ENCODE data around the gene ITIH6. TPM values are rescaled to one million over a fixed set of nuclear protein-coding genes. Genes with fewer than 3 reads are reported as not detected.

The ITIH6 gene
- total RNA-seq, 1 donor from 2014 or later: under 0.01 TPM

DNA sequence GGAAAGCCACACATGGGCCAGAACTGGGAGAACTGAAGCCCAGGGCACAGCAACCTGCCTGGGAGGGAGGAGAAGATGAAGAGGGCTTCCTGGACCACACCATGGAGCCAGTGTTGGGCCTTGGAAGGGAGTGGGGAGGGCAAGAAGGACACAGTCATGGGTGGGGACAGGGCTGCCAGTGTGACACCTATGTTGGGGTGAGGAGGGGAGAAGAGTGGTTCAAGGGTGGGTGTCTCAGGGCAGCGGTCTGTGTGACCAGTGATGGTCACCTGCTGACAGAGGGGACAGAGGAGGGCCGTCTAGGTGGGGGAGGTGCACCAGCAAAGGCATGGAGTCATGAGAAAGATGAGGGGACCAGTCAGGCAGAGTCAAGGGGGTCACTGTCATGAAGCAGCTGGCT, 23.3 kb upstream of the ITIH6 start:
- Histone ChIP-seq H3K9ac (ENCODE audit: low read depth in 1 of 3, low read length in 3 of 3) (no peak overlapping the region), H3K36me3 (ENCODE audit: control insufficient read depth in 3 of 3, insufficient read depth in 3 of 3, low read length in 3 of 3) (peaks cover 0 to 2% (median 1%) of the 10 kb centered on the region in 3 donors), H3K27ac (ENCODE audit: low read depth, low read length) (no peak overlapping the region), H3K27me3 (ENCODE audit: control insufficient read depth in 3 of 3, insufficient read depth in 3 of 3, low read length in 3 of 3) (no peaks in the 10 kb centered on the region), H3K4me1 (ENCODE audit: control insufficient read depth in 3 of 3, insufficient read depth in 3 of 3, low read length in 3 of 3) (peaks cover 0 to 5% (median 0%) of the 10 kb centered on the region in 3 donors), H3K4me3 (ENCODE audit: low read length in 3 of 3) (no peak overlapping the region), H3K9me3 (ENCODE audit: control insufficient read depth in 3 of 3, low read length in 3 of 3) (peaks cover 0 to 2% (median 0%) of the 10 kb centered on the region in 3 donors)

DNA sequence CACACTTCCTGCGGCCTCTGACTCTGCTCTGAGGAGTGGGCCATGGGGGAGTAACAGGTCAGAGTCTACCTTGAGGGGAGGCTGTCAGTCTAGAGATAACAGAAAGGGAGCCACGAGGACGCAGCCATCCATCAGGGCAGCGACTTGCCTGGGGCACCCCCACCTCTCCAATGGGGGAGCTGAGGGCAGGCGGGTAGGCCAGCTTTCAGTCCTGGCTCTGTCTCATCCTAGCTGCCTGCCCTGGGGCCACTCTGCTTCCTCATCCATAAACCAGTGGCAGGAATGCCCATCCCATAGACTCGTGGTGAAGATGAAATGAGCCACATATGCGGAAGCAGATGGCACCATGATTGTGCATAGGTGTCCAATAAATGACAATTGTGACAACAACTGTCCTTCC, 22.7 kb upstream of the ITIH6 start:
- Histone ChIP-seq H3K27ac (ENCODE audit: low read depth, low read length) (no peak overlapping the region), H3K36me3 (ENCODE audit: control insufficient read depth in 3 of 3, insufficient read depth in 3 of 3, low read length in 3 of 3) (peaks cover 0 to 6% (median 4%) of the 10 kb centered on the region in 3 donors), H3K4me3 (ENCODE audit: low read length in 3 of 3) (no peak overlapping the region), H3K27me3 (ENCODE audit: control insufficient read depth in 3 of 3, insufficient read depth in 3 of 3, low read length in 3 of 3) (no peaks in the 10 kb centered on the region), H3K4me1 (ENCODE audit: control insufficient read depth in 3 of 3, insufficient read depth in 3 of 3, low read length in 3 of 3) (peaks cover 0 to 5% (median 0%) of the 10 kb centered on the region in 3 donors), H3K9me3 (ENCODE audit: control insufficient read depth in 3 of 3, low read length in 3 of 3) (peaks cover 0 to 2% (median 0%) of the 10 kb centered on the region in 3 donors), H3K9ac (ENCODE audit: low read depth in 1 of 3, low read length in 3 of 3) (no peak overlapping the region)

DNA sequence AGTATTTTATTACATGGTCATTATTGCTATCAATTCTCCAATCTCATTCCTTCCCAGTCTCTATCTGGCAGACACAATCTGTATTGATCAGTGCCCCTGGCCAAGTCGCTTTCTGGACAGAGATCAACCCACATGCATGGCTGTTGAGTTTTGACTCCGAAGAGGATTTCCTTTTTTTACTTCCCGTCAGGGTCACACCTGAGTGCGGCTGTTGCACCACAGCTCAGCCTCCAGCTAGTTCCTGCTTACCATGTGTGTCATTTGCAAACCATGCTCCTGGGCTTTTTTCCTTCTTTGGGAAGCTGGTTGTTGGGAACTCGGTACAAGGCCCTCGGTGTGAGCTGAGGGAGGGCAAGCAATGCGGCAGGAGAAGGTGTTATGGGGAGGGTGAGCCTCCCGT, 21.1 kb upstream of the ITIH6 start:
- Histone ChIP-seq H3K36me3 (ENCODE audit: control insufficient read depth in 3 of 3, insufficient read depth in 3 of 3, low read length in 3 of 3) (peaks cover 13 to 18% (median 18%) of the 10 kb centered on the region in 3 donors), H3K9ac (ENCODE audit: low read depth in 1 of 3, low read length in 3 of 3) (no peak overlapping the region), H3K27me3 (ENCODE audit: control insufficient read depth in 3 of 3, insufficient read depth in 3 of 3, low read length in 3 of 3) (no peaks in the 10 kb centered on the region), H3K4me1 (ENCODE audit: control insufficient read depth in 3 of 3, insufficient read depth in 3 of 3, low read length in 3 of 3) (peaks cover 0 to 2% (median 0%) of the 10 kb centered on the region in 3 donors), H3K27ac (ENCODE audit: low read depth, low read length) (no peak overlapping the region), H3K9me3 (ENCODE audit: control insufficient read depth in 3 of 3, low read length in 3 of 3) (no peaks in the 10 kb centered on the region), H3K4me3 (ENCODE audit: low read length in 3 of 3) (no peak overlapping the region)

DNA sequence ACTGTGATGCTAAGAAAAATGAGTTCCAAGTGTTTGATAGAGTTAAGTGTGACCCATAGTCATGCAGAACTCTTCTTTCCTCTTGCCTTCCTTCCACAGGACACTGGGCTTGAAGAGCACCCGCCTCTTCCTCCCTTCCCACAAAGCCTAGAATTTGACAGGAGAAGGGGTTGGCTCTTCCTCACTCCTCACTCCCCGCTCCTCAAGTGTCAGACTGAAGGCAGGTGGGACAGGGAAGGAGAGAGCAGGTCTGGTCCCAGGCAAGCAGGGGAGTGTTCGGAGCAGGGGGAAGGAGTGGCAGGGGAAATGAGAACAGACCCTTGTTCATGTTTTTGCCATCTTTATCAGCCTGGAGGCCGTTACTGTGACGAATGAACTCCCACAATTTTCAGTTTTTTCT, 20.2 kb upstream of the ITIH6 start:
- H3K4me3 ChIP-seq (ENCODE audit: low read length in 3 of 3): no peak overlapping the region
- no peaks in the 10 kb centered on the region for H3K27me3 ChIP-seq (ENCODE audit: control insufficient read depth in 3 of 3, insufficient read depth in 3 of 3, low read length in 3 of 3)
- no peak overlapping the region for H3K27ac ChIP-seq (ENCODE audit: low read depth, low read length)
- H3K9ac ChIP-seq (ENCODE audit: low read depth in 1 of 3, low read length in 3 of 3): no peak overlapping the region
- H3K36me3 ChIP-seq (ENCODE audit: control insufficient read depth in 3 of 3, insufficient read depth in 3 of 3, low read length in 3 of 3): peaks cover 22 to 28% (median 28%) of the 10 kb centered on the region in 3 donors
- no peaks in the 10 kb centered on the region for H3K4me1 ChIP-seq (ENCODE audit: control insufficient read depth in 3 of 3, insufficient read depth in 3 of 3, low read length in 3 of 3)
- no peaks in the 10 kb centered on the region for H3K9me3 ChIP-seq (ENCODE audit: control insufficient read depth in 3 of 3, low read length in 3 of 3)

DNA sequence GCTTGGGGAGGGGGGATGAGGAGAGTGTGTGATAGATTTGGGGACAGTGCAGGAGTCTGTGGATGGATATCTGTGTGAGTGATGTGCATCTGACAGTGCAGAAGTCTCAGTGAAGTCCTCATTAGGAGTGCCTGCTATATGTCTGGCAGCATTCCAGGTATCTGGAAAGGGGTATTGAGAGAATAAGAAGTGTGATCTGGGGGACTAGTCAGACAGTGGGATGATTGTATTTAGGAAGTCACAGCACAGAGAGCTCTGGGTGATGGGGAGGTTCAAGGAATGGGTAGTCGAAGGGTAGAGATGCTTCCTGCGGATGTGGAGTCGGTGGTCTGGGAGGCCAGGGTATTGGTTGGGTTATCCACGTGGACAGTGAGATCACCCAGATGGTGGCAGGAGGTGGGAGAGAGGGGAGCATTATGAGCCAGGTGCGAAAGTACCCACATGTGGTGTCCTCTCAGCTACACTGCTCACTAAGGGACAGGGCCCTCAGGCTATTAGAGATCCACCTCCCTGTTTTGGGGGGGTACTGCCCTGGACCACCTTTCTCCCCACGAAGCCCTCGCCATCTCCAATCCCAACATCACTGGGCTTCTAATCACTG, 19.3 kb upstream of the ITIH6 start:
- Histone ChIP-seq H3K9ac (ENCODE audit: low read depth in 1 of 3, low read length in 3 of 3) (no peak overlapping the region), H3K36me3 (ENCODE audit: control insufficient read depth in 3 of 3, insufficient read depth in 3 of 3, low read length in 3 of 3) (peaks cover 28 to 37% (median 37%) of the 10 kb centered on the region in 3 donors), H3K9me3 (ENCODE audit: control insufficient read depth in 3 of 3, low read length in 3 of 3) (no peaks in the 10 kb centered on the region), H3K27ac (ENCODE audit: low read depth, low read length) (no peak overlapping the region), H3K27me3 (ENCODE audit: control insufficient read depth in 3 of 3, insufficient read depth in 3 of 3, low read length in 3 of 3) (no peaks in the 10 kb centered on the region), H3K4me1 (ENCODE audit: control insufficient read depth in 3 of 3, insufficient read depth in 3 of 3, low read length in 3 of 3) (no peaks in the 10 kb centered on the region), H3K4me3 (ENCODE audit: low read length in 3 of 3) (no peak overlapping the region)

DNA sequence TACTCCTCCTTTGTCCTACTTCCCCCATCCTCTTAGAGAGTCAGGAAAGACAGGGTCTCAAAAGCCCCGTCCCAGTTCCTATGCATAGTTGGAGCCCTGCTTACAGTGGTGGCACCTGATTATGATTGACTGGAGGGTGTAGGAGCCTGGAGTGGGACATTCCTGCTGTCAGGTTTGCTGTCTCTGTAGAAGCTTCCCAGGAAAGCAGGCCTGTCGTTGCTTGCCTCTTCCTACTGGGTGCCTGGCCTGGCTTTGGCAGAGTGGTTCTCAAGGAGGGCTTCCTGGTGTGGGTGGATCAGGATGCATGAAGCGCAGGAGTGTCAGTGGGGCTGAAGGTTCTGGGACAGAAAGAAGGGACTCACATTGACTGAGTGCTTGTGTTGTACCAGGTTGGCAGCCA, 14.3 kb upstream of the ITIH6 start:
- no peak overlapping the region for H3K27ac ChIP-seq (ENCODE audit: low read depth, low read length)
- peaks cover 49 to 63% (median 61%) of the 10 kb centered on the region in 3 donors for H3K36me3 ChIP-seq (ENCODE audit: control insufficient read depth in 3 of 3, insufficient read depth in 3 of 3, low read length in 3 of 3)
- no peaks in the 10 kb centered on the region for H3K27me3 ChIP-seq (ENCODE audit: control insufficient read depth in 3 of 3, insufficient read depth in 3 of 3, low read length in 3 of 3)
- H3K9me3 ChIP-seq (ENCODE audit: control insufficient read depth in 3 of 3, low read length in 3 of 3): no peaks in the 10 kb centered on the region
- H3K9ac ChIP-seq (ENCODE audit: low read depth in 1 of 3, low read length in 3 of 3): no peak overlapping the region
- H3K4me1 ChIP-seq (ENCODE audit: control insufficient read depth in 3 of 3, insufficient read depth in 3 of 3, low read length in 3 of 3): peaks cover 11 to 16% (median 16%) of the 10 kb centered on the region in 3 donors
- H3K4me3 ChIP-seq (ENCODE audit: low read length in 3 of 3): no peak overlapping the region

DNA sequence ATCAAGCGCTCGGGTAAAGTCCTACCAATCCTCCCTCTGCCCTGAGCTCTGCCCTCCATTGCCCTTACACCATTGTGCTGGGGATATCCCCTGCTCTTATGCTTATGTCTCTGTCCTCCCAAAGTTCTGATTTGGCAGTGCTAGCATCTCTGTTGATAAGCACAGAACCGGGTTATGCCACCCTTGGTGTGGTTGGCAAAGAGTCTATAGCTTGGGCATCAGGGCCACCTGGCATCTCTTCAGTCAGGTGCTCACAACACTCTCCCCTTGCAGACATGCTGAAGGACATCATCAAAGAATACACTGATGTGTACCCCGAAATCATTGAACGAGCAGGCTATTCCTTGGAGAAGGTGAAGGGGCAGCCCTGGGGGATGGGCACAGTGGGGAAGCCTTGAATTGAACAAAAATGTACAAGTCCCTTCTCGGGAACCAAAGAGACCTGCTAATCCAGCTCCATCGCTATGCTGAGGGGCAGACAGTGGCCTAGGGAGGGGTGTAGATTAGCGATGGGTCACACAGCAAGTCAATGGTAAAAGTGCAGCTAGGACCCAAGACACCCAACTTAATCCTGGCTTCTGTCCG, 13.3 kb upstream of the ITIH6 start:
- Histone ChIP-seq H3K36me3 (ENCODE audit: control insufficient read depth in 3 of 3, insufficient read depth in 3 of 3, low read length in 3 of 3) (peaks cover 49 to 63% (median 60%) of the 10 kb centered on the region in 3 donors), H3K9me3 (ENCODE audit: control insufficient read depth in 3 of 3, low read length in 3 of 3) (no peaks in the 10 kb centered on the region), H3K9ac (ENCODE audit: low read depth in 1 of 3, low read length in 3 of 3) (no peak overlapping the region)

DNA sequence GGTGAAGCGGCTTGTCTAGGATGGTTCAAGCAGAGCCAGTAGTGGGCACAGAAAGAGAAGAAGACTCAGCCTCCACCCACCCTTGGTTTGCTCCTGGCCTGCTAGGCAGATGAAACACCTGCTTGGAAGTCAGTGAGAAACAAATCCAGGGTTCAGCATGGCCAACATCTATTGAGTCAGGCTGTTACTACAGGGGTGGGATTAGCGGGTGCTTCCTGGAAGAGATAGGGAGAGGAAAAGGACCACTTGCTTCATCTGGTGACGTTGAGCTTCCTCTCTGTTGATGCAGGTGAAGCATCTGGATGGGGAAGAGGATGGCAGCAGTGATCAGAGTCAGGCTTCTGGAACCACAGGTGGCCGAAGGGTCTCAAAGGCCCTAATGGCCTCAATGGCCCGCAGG, 12.5 kb upstream of the ITIH6 start:
- Histone ChIP-seq H3K36me3 (ENCODE audit: control insufficient read depth in 3 of 3, insufficient read depth in 3 of 3, low read length in 3 of 3) (peaks cover 49 to 55% (median 55%) of the 10 kb centered on the region in 3 donors), H3K27me3 (ENCODE audit: control insufficient read depth in 3 of 3, insufficient read depth in 3 of 3, low read length in 3 of 3) (no peaks in the 10 kb centered on the region), H3K9me3 (ENCODE audit: control insufficient read depth in 3 of 3, low read length in 3 of 3) (no peaks in the 10 kb centered on the region), H3K27ac (ENCODE audit: low read depth, low read length) (no peak overlapping the region), H3K4me1 (ENCODE audit: control insufficient read depth in 3 of 3, insufficient read depth in 3 of 3, low read length in 3 of 3) (peaks cover 11 to 16% (median 16%) of the 10 kb centered on the region in 3 donors), H3K4me3 (ENCODE audit: low read length in 3 of 3) (no peak overlapping the region), H3K9ac (ENCODE audit: low read depth in 1 of 3, low read length in 3 of 3) (no peak overlapping the region)

More for the DNA sequence above, 13.3 kb upstream of the ITIH6 start:
- Histone ChIP-seq H3K4me1 (ENCODE audit: control insufficient read depth in 3 of 3, insufficient read depth in 3 of 3, low read length in 3 of 3) (peaks cover 11 to 16% (median 16%) of the 10 kb centered on the region in 3 donors), H3K4me3 (ENCODE audit: low read length in 3 of 3) (no peak overlapping the region), H3K27me3 (ENCODE audit: control insufficient read depth in 3 of 3, insufficient read depth in 3 of 3, low read length in 3 of 3) (no peaks in the 10 kb centered on the region), H3K27ac (ENCODE audit: low read depth, low read length) (no peak overlapping the region)

DNA sequence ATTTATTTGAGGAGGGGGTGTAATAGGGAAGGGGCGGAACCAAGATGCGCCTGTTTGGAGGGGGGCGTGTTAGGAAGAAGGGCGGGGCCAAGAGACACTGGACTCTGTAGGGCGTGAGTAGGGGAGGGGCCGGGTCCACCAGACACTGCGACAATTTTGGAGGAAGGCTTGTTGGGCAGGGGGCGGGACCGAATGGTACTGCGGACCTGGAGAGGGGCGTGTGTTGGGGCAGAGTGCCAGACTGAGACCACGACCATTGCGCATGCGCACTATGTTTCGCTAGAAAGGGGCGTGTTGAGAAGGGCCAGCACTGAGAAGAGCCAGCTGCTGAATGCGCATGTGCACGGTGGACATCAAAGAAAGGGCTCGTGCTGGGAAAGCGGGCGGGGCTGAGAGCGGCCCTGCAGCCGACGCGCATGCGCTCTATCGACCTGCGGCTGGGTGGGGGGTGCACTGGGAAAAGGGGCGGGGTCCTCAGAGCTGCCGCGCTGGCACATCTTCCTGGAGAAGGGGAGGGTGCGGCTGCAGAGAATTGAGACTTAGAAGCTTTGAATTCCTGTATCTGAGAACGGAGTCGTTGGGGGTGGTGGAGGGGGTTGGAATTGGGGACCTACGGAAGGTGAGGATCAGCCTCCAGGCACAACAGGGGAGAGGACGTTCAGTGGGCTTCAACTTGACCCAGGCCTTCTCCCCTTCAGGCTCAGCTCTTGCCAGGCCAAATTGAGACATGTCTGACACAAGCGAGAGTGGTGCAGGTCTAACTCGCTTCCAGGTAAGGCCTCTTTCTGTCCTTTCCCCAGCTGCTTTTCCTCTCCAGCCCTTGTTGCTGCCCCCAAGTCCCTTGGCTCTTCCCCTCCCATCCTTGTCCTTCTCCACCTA, 10.8 kb upstream of the ITIH6 start:
- Histone ChIP-seq H3K9ac (ENCODE audit: low read depth in 1 of 3, low read length in 3 of 3) (peak overlapping the region; percentile 81 to 85 (median 84)), H3K27ac (ENCODE audit: low read depth, low read length) (peak overlapping the region; percentile 90)

More for the DNA sequence above, 10.8 kb upstream of the ITIH6 start:
- Histone ChIP-seq H3K4me1 (ENCODE audit: control insufficient read depth in 3 of 3, insufficient read depth in 3 of 3, low read length in 3 of 3) (peaks cover 11 to 16% (median 16%) of the 10 kb centered on the region in 3 donors), H3K9me3 (ENCODE audit: control insufficient read depth in 3 of 3, low read length in 3 of 3) (no peaks in the 10 kb centered on the region), H3K4me3 (ENCODE audit: low read length in 3 of 3) (peak overlapping the region; percentile 74 to 86 (median 81)), H3K27me3 (ENCODE audit: control insufficient read depth in 3 of 3, insufficient read depth in 3 of 3, low read length in 3 of 3) (no peaks in the 10 kb centered on the region), H3K36me3 (ENCODE audit: control insufficient read depth in 3 of 3, insufficient read depth in 3 of 3, low read length in 3 of 3) (peaks cover 33 to 42% (median 39%) of the 10 kb centered on the region in 3 donors)

All from skeletal muscle tissue (tissue), 4 donors.